Caki2 (cell line): Measurements from ENCODE around the gene ARMH2. TPM values are rescaled to one million over a fixed set of nuclear protein-coding genes. Genes with fewer than 3 reads are reported as not detected.
A peak's percentile ranks its signal among the peaks of the same experiment; 100 is the strongest.

Experiments used
- DNase-seq: peaks from one replicate; pipeline ENCODE4 v3.0.0-alpha.2; 2015; ENCODE audit warnings: low read depth
- in situ Hi-C: cut with HindIII; loops from 2 replicates; pipeline ENCODE4 v1.10.0; 2016; ENCODE audit warnings: low sequenced_read_pairs, low pct_unique_long_range_greater_than_20kb, mixed read lengths
- total RNA-seq: library from RNA; depleted of rRNA; stranded (reverse); fragments of >200 nt; shearing (Covaris generic); gene quantifications from 2 replicates; pipeline ENCODE4 v1.2.3, GENCODE V29; 2014; ENCODE audit warnings: low replicate concordance

The ARMH2 gene
- total RNA-seq, 1 experiment from 2014 or later = not detected

GRCh38 chr6:24823185-24823584 lies 24.5 kb upstream of the ARMH2 start:
- no peak for DNase-seq
- in situ Hi-C loops = no loop called here

GRCh38 chr6:24822696-24823095 lies 24.0 kb upstream of the ARMH2 start:
- peak; percentile 18 for DNase-seq
- in situ Hi-C loops = no loop called here

- no peak for DNase-seq
- in situ Hi-C loops = no loop called here
Measured at GRCh38 chr6:24821860-24822444, 23.2 kb upstream of the ARMH2 start.

DNA sequence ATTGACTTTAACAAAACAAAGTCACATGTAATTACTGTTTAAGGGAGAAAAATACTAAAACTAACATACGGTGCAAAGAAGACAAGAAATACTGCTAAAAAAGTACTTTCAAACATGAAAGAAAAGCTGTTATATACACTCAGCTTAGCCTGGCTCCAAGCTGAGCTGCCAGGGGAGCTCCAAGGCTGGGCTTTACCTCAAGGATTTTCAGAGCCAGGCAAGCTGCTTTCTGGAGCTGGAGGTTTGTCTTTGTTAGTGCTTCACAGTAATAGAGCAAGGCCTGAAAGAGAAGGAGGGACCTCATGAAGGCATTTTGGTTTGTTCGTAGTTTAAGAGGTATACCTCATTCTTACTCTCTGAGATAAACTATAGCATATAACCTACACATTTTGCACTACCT lies 19.6 kb upstream of the ARMH2 start:
- in situ Hi-C loops = no loop called here
- no peak for DNase-seq

- in situ Hi-C loops = no loop called here
- DNase-seq = no peak
Measured at GRCh38 chr6:24809728-24810127, 11.0 kb upstream of the ARMH2 start.

DNA sequence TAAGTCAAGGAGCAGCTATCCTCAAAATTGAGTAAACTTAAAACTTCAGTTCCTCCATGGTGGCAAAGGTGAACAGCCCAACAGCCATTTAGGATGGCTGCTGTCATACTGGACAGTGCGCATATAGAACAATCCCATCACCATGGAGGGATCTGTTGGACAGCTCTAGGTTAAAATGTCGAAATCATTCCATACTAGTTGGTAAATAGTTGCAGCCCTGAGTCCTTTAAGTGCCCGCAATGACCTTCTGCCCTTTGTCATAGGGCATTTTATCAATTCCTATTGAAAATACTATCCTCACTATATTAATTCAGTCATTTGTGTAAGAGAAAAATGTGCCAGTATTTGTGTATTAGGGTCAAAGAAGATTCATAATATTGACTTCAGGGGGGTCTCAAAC lies 8.9 kb upstream of the ARMH2 start:
- no peak for DNase-seq
- in situ Hi-C loops = no loop called here

- peak; percentile 23 for DNase-seq
- in situ Hi-C loops = no loop called here
Measured at GRCh38 chr6:24802271-24803059, 3.7 kb upstream of the ARMH2 start.

DNA sequence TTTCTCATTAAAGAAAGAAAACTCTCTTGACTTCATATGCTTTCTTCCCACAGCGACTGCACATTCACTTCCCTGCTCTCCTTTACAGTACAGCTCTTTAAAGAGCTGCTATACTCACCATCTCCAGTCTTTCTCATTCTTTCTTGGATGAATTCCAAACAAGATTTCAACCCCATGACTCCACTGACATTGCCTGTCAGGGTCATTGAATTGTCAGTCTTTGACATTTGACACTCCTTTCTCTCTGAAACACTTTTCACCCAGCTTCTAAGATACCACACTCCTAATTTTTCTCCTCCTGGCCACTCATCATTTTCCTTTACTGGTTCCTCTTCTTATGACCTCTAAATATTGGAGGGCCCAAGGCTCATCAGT lies 811 bp upstream of the ARMH2 start:
- no peak for DNase-seq
- in situ Hi-C loops = no loop called here

- in situ Hi-C loops = no loop called here
- no peak for DNase-seq
Measured at GRCh38 chr6:24797596-24798216, 1.0 kb downstream of the ARMH2 start.

DNA sequence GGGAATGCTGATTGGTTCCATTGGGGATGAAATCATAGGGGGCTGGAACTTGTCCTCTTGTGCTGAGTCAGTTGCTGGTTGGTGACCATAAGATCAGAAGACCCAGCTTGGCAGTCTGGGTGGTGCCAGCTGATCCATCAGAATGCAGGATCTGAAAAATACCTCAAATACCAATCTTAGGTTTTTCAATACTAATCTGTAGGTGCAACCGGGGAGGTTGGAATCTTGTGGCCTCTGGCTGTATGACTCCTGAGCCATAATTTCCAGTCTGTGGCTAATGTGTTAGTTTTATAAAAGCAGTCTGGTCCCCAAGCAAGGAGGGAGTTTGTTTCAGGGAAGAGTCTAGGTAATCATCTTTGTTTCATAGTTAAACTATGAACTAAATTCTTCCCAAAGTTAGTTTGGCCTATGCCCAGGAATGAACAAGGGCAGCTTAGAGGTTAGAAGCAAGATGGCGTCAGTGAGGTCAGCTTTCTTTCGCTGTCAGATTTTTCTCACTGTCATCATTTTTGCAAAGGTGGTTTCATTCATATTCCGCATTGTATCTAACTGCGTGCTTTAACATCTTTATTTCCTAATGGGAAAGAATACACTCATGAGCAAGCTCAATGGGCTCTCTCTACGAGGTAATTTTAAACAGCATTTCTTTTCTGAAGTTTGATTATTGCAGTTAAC lies 2.0 kb downstream of the ARMH2 start:
- in situ Hi-C loops = no loop called here
- no peak for DNase-seq

GRCh38 chr6:24795106-24795505 lies 3.6 kb downstream of the ARMH2 start:
- DNase-seq = no peak
- in situ Hi-C loops = no loop called here

DNA sequence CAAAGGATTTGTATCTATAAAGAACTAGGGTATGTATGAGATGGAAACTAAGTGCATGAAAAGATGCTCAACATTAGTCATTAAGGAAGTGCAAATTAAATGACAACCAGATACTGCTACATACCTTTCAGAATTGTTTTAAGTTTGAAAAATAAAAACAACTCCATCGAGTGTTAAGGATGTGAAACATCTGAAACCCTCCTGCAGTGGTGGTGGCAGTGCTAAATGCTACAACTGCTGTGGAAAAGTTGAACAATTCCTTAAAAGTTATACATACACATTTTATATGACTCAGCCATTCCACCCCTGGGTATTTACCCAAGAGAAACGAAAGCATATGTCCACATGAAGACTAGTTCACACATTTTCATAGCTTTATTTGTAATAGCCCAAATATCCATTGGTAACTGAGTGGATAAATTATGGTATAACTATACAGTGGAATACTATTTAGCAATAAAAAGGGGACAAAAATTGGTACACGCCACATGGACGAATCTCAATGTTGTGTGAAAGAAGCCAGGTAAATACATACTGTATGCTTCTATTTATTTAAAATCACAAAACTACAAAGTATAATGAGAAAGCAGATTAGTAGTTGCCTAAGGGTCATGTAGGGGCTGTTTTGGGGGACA lies 10.6 kb downstream of the ARMH2 start:
- in situ Hi-C loops = no loop called here
- no peak for DNase-seq

DNA sequence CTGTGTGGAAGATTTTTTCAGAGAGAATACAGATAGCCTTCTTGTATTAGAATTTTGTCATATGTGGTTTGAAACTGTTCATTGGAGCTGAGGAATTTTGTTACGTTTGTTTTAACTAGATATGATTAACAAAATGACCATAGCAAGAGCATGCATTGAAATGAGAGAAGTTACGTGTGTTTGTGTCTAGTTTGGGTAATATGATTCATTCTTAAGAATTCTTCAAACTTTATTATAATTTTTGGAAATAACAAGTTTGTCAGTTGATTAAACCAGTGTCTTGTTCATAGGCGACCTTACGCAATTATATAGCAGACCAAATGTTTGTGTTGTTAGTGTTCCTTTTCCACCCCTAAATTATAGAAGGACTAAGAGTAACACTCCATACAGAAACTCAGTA lies 18.5 kb downstream of the ARMH2 start:
- peak; percentile 54 for DNase-seq
- in situ Hi-C loops = no loop called here

DNA sequence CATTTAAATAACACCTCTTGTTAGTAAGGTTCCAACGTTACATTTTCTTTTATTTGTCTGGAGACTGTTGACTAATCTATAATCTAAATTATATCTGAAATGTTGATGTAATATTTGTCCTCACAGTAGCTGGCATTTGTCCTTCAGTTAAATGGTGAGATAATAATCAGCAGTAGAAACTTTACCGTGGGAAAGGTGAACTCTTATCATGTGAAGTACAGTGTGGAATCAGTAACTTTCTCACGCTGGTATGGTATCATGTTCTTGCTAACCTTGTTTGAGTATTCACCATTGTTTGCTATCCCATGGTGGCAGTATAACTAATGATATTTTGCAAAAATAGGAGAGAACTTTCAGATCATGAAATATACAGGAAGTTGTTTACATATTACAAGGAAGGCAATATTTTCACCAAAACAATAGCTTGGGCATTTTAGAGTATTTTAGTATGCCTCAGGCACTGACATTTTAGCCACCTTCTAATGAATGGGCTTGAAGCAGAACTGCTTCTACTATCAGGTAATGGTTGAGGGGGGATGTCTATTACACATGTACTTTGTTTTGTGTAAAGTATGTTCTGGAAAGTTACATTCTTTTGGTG lies 19.2 kb downstream of the ARMH2 start:
- DNase-seq = peak; percentile 55
- in situ Hi-C loops = no loop called here

- no peak for DNase-seq
- in situ Hi-C loops = no loop called here
Measured at GRCh38 chr6:24778878-24779277, 19.8 kb downstream of the ARMH2 start.

GRCh38 chr6:24778121-24778520 lies 20.6 kb downstream of the ARMH2 start:
- in situ Hi-C loops = no loop called here
- no peak for DNase-seq

DNA sequence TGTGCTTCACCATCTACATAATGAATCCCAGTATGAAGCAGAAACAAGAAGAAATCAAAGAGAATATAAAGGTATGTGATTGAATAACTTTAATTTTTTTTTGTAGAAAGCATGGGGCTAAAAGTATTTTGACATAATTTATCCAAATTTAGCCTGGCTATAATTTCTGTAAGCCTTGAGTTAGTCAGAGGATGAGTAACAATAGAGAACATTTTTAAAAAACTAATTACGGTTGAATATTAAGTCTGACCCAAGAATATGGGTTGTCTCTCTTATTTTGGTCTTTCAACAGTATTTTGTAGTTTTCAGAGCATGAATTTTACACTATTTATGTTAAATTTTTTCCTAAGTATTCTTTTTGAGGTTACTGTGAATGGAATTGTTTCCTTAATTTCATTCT lies 21.5 kb downstream of the ARMH2 start:
- in situ Hi-C loops = no loop called here
- no peak for DNase-seq

GRCh38 chr6:24775520-24776058 lies 23.1 kb downstream of the ARMH2 start:
- DNase-seq = no peak
- in situ Hi-C loops = no loop called here
